H1 (cell line): ENCODE data around the gene UBE4B.

ENCODE experiments used
- CTCF ChIP-seq, 3 experiments: IDR thresholded peaks; 1 replicate in 2 of 3; 2 replicates in 1 of 3; pipeline versions ENCODE4 v1.5.1 to v1.6.1; 2011; ENCODE audit warnings: low read length in 3 of 3, mild to moderate bottlenecking in 3 of 3, inconsistent platforms in 2 of 3, low read depth in 1 of 3, moderate library complexity in 1 of 3; ENCODE audit not compliant: insufficient read depth in 1 of 3; ENCODE audit errors: control extremely low read depth in 1 of 3
- EGR1 ChIP-seq: IDR thresholded peaks from 2 replicates; pipeline ENCODE4 v1.6.1; 2011; ENCODE audit warnings: low read depth, low read length, borderline replicate concordance
- HDAC6 ChIP-seq: IDR thresholded peaks from one replicate; pipeline ENCODE4 v1.7.1; 2012; ENCODE audit warnings: low read depth, mild to moderate bottlenecking, inconsistent platforms, low read length, moderate library complexity
- KDM1A ChIP-seq: fragments of 200-600, 300-600 bp; sonication (generic); IDR thresholded peaks from 2 replicates; pipeline ENCODE4 v1.7.1; 2016; ENCODE audit warnings: mild to moderate bottlenecking, low read length, borderline replicate concordance
- POLR2A ChIP-seq, 2 experiments: IDR thresholded peaks; 1 replicate in 1 of 2; 2 replicates in 1 of 2; pipeline ENCODE4 v1.6.1; 2011; ENCODE audit warnings: low read depth in 2 of 2, low read length in 2 of 2, mild to moderate bottlenecking in 2 of 2; ENCODE audit errors: control extremely low read depth in 1 of 2
- POLR2AphosphoS5 ChIP-seq: IDR thresholded peaks from 2 replicates; pipeline ENCODE4 v1.6.1; 2011; ENCODE audit warnings: low read depth, low read length
- RBBP5 ChIP-seq: IDR thresholded peaks from 2 replicates; pipeline ENCODE4 v1.7.1; 2012; ENCODE audit warnings: low read depth, mild to moderate bottlenecking, inconsistent platforms, low read length, moderate library complexity, borderline replicate concordance
- SIN3A ChIP-seq, 2 experiments: IDR thresholded peaks in 1 of 2; conservative IDR thresholded peaks in 1 of 2; 2 replicates each; pipeline ENCODE4 v1.6.1; 2011 to 2012; ENCODE audit warnings: low read length in 2 of 2, improper control_type of control experiment in 1 of 2, low read depth in 1 of 2, mild to moderate bottlenecking in 1 of 2
- USF2 ChIP-seq: IDR thresholded peaks from 2 replicates; pipeline ENCODE4 v1.6.1; 2011; ENCODE audit warnings: low read length, improper control_type of control experiment
- YY1 ChIP-seq: IDR thresholded peaks from 2 replicates; pipeline ENCODE4 v1.6.1; 2011; ENCODE audit warnings: low read depth, mild to moderate bottlenecking, low read length

GRCh38 chr1:10001016-10001665, 31.6 kb upstream of the UBE4B start:
- TF ChIP-seq CTCF (IDR thresholded peaks at IDR 0.05; ENCODE audit: control extremely low read depth in 1 of 3, insufficient read depth in 1 of 3, low read depth in 1 of 3, low read length in 3 of 3) (no peak), POLR2A (IDR thresholded peaks at IDR 0.05; ENCODE audit: control extremely low read depth in 1 of 2, low read depth in 2 of 2, low read length in 2 of 2) (no peak), HDAC6 (no peak), RBBP5 (no peak), USF2 (no peak), SIN3A (conservative IDR thresholded peaks at IDR 0.05 in 1 of 2, IDR thresholded peaks at IDR 0.05 in 1 of 2; ENCODE audit: low read depth in 1 of 2, low read length in 2 of 2) (no peak), YY1 (no peak), POLR2AphosphoS5 (no peak), EGR1 (no peak), KDM1A (no peak)
